GM19452 (cell line): Measurements from ENCODE around the gene SMIM23.
"Not testable (repeated sequence)": the region's sequence is repeated elsewhere in the genome, so short reads cannot be mapped to it uniquely, and the experiment has no call there.

Experiments used
- ATAC-seq: cut with Tn5 transposase; IDR thresholded peaks from one replicate; pipeline ENCODE4 v1.9.1; 2021; ENCODE audit not compliant: unreplicated experiment

Gene SMIM23

GRCh38 chr5:171771856-171772255, 13.8 kb upstream of the SMIM23 start:
- no peak for ATAC-seq

GRCh38 chr5:171773106-171773505, 12.5 kb upstream of the SMIM23 start:
- ATAC-seq, result no peak

DNA sequence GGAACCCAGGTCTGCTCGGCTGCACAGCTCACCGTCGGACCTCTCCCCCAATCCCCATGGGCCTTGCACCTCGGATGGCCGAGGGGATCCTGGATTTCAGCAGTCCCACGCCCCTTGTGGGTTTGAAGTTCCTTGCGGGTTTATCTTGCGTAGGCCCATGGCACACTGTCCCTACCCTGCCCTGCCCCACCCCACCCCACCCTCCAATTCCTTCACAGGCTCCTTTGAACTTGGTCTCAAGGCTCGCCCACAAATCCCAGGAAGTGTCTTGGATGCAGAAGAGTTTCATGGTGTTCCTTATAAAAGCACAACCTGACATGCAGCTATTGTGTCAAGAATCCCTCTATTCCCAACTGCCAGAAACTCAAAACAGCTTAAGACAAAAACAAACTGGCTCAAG, 11.2 kb upstream of the SMIM23 start:
- no peak for ATAC-seq

DNA sequence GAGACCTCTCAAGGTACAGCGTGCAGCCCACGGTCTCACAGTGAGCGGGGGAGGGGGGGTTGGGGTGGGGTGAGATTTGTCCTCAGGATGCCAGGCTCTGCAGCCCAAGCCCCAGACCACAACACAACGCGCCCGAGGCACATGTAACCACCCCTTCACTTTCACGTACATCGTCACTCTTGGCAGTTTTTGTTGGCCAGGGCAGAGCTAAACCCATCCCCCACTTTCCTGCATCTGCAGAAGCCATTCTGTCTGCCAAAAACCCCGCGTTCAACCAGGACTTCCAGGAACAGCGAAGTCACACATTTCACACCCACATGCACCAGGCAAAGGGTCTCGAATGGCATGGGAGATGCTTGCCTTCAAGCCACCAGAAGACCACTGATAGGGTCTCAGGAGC, 9.4 kb upstream of the SMIM23 start:
- ATAC-seq, result no peak

- ATAC-seq, result no peak
These were observed 8.6 kb upstream of the SMIM23 start for GRCh38 chr5:171776770-171777759.

- not testable (repeated sequence) for ATAC-seq
These were observed 3.9 kb upstream of the SMIM23 start for GRCh38 chr5:171781744-171782143.

GRCh38 chr5:171782332-171782966, 3.2 kb upstream of the SMIM23 start:
- no peak for ATAC-seq

DNA sequence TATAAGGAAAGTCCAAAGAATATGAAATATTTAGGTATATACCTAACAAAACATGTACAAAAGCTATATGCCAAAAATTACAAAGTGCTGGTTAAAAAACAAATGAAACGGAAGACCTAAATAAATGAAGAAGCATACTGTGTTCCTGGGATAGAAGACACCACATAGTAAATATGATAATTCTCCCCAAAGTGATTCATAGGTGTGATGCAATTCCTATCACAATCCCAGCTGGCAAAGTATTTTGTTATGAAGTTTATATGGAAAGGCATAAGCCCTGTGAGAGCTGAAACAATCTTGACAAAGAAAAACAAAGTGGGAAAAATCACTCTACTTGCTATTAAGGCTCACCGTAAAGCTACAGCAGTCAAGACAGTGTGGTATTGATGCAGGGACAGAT, 2.6 kb upstream of the SMIM23 start:
- ATAC-seq, result no peak

DNA sequence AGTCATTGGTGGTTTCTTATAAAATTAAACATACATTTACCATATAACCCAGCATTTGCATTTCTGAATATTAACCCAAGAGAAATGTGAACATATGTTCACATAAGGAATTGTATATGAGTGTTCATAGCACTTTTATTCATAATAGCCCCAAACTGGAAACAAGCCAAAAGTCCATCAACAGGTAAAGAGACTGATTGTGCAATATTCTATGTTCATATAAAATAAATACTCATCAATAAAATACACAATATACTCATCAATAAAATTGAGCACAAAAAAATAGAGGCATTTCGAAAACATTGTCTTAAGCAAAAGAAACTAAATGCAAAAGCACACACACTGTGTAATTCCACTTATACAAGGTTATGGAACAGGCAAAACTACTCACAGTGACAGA, 3.7 kb downstream of the SMIM23 start:
- no peak for ATAC-seq

GRCh38 chr5:171790408-171790807, 4.8 kb downstream of the SMIM23 start:
- no peak for ATAC-seq

DNA sequence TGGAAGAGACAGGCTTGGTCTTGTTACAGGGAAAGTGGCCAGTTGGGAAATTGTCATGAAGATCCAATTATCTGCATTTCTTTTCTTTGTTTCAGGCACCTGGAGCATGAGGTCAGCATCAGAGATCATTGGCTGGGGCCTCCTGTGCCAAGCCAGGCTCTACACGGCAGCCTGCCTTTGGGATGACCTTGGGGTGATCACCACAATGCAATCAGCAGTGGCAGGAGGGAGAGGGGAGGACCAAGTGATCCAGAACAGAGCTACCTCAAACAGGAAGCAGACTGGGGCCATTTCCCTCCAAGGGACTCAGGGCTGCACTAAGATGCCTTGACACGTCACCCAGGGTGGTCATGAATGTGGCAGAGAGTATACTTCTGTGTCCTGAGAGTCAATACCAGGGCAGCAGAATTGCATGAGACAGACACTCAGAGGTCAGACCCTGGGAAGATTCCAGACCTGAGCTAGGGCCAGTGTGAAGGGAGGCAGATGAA, 8.9 kb downstream of the SMIM23 start:
- no peak for ATAC-seq

- no peak for ATAC-seq
These were observed 9.8 kb downstream of the SMIM23 start for GRCh38 chr5:171795381-171795780.

GRCh38 chr5:171796436-171796835, 10.8 kb downstream of the SMIM23 start:
- ATAC-seq, result no peak

- ATAC-seq, result no peak
These were observed 11.9 kb downstream of the SMIM23 start for GRCh38 chr5:171797543-171797942.

DNA sequence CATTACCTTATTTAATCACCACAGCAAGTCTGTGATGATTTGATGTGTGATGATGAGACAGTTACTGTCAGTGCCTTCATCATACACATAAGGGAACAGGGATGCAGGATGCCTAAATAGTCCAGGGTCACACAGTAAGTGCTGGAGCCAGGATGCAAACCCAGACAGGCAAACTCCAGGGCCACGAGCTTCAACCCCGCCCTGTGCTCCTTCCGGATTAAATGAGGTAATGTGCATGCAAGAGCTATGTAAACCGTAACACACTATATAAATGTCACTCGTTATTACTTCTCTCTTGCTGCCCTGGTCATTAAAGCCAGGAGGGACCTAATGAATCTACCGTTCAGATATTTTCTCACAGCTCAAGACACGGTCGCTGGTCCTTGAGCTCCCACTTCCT, 12.8 kb downstream of the SMIM23 start:
- no peak for ATAC-seq

- ATAC-seq, result no peak
These were observed 16.2 kb downstream of the SMIM23 start for GRCh38 chr5:171801839-171802238.

DNA sequence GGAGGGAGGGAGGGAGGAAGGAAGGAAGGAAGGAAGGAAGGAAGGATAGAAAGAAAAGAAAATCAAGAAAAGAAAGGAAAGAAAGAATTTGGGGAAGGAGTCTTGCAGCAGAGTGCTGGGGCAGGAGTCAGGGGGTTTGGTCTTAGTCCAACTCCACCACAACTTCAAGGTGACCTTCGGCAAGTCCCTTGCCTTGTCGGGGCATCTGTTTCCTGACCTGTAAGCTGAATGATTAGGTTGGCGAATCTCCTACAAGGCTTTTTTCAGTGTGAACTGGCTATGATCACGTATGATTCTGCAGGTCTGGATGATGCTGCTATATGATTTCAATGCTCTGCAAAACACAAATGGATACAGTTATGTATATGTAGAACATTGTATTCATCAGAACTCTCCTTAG, 20.1 kb downstream of the SMIM23 start:
- no peak for ATAC-seq

GRCh38 chr5:171806976-171807747, 21.5 kb downstream of the SMIM23 start:
- no peak for ATAC-seq

DNA sequence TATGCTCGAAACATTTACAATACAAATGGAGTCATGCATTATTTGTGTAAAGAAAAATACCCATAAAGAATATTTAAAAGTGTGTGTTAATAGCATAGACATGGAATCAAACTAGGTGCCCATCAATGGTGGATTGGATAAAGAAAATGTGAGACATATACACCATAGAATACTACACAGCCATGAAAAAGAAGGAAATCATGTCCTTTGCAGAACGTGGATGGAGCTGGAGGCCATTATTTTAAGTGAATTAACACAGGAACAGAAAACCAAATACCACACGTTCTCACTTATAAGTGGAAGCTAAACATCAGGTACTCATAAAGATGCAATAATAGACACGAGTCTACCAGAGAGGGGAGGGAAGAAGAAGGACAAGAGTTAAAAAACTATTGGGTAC, 22.8 kb downstream of the SMIM23 start:
- no peak for ATAC-seq

DNA sequence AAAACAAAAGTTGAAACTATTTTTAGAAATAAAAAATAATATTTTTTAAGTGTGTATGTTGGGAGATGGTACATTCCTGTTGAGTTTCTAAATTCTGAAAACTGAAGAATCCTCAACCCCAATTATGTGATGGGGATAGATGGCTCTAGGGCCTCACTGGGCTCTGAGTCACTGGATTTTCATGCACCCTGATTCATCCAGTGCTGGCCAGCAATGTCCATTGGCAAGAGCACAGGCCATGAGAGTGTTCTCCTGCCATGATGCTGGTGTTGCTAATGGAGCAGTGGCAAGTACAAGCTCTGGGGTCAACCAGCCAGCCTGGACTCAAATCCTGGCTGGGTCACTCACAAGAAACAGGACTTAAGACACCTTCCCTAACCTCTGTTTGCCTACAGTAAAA, 23.3 kb downstream of the SMIM23 start:
- no peak for ATAC-seq

GRCh38 chr5:171810227-171810626, 24.6 kb downstream of the SMIM23 start:
- no peak for ATAC-seq
